Loucy (cell line): ENCODE data around the gene FAR2.

Experiments
- CTCF ChIP-seq: fragments of 200-600 bp; sonication (generic); conservative IDR thresholded peaks from 2 replicates; pipeline ENCODE4 v1.5.1; 2014; ENCODE audit warnings: mild to moderate bottlenecking, antibody characterized with exemption, low read length
- EZH2phosphoT487 ChIP-seq: fragments of 200-600 bp; IDR thresholded peaks from 2 replicates; pipeline ENCODE4 v1.6.1; 2018; ENCODE audit warnings: antibody characterized with exemption, mild to moderate bottlenecking, moderate library complexity, borderline replicate concordance

GRCh38 chr12:29222200-29222599, 73.1 kb downstream of the FAR2 start:
- no peak for TF ChIP-seq CTCF
- TF ChIP-seq EZH2phosphoT487, result no peak
